Amniotic stem cell (primary cell): ENCODE measurements around the gene CNPY1.
"Not testable (repeated sequence)": the region's sequence is repeated elsewhere in the genome, so short reads cannot be mapped to it uniquely, and the experiment has no call there.

Experiments
- DNase-seq: peaks from one replicate; lab custom pipeline; 2025; lab: John Stamatoyannopoulos, UW

CNPY1 gene

GRCh38 chr7:155533120-155533826, 13.1 kb downstream of the CNPY1 start:
- DNase-seq = no peak

- DNase-seq = no peak
Measured at GRCh38 chr7:155532792-155533119, 13.6 kb downstream of the CNPY1 start.

- DNase-seq = no peak
Measured at GRCh38 chr7:155531681-155532080, 14.7 kb downstream of the CNPY1 start.

- no peak for DNase-seq
Measured at GRCh38 chr7:155530601-155531000, 15.8 kb downstream of the CNPY1 start.

GRCh38 chr7:155529845-155530244, 16.5 kb downstream of the CNPY1 start:
- DNase-seq = no peak

- DNase-seq = no peak
Measured at GRCh38 chr7:155529346-155529745, 17.0 kb downstream of the CNPY1 start.

GRCh38 chr7:155527664-155528063, 18.7 kb downstream of the CNPY1 start:
- DNase-seq = no peak

- DNase-seq = no peak
Measured at GRCh38 chr7:155526225-155526624, 20.1 kb downstream of the CNPY1 start.

GRCh38 chr7:155524018-155524556, 22.3 kb downstream of the CNPY1 start:
- no peak for DNase-seq

- no peak for DNase-seq
Measured at GRCh38 chr7:155523168-155523675, 23.1 kb downstream of the CNPY1 start.

GRCh38 chr7:155521743-155522398, 24.5 kb downstream of the CNPY1 start:
- no peak for DNase-seq

- DNase-seq = no peak
Measured at GRCh38 chr7:155521007-155521742, 25.2 kb downstream of the CNPY1 start.

GRCh38 chr7:155520114-155520513, 26.2 kb downstream of the CNPY1 start:
- DNase-seq = no peak

- not testable (repeated sequence) for DNase-seq
Measured at GRCh38 chr7:155519358-155519757, 27.0 kb downstream of the CNPY1 start.

GRCh38 chr7:155518633-155519032, 27.7 kb downstream of the CNPY1 start:
- DNase-seq = no peak

GRCh38 chr7:155517969-155518368, 28.4 kb downstream of the CNPY1 start:
- DNase-seq = no peak

- no peak for DNase-seq
Measured at GRCh38 chr7:155517452-155517851, 28.9 kb downstream of the CNPY1 start.

- no peak for DNase-seq
Measured at GRCh38 chr7:155516466-155516865, 29.9 kb downstream of the CNPY1 start.

- no peak for DNase-seq
Measured at GRCh38 chr7:155515318-155515717, 31.0 kb downstream of the CNPY1 start.

- DNase-seq = no peak
Measured at GRCh38 chr7:155514296-155514695, 32.1 kb downstream of the CNPY1 start.

GRCh38 chr7:155513543-155514285, 32.6 kb downstream of the CNPY1 start:
- DNase-seq = no peak
